ENCODE measurements around the gene LIPT2.

LIPT2 gene

GRCh38 chr11:74462009-74462408 is 31.5 kb downstream of the LIPT2 start:
- H2AFZ ChIP-seq (ENCODE audit: insufficient read depth, low read length, poor library complexity): peak overlapping the region; percentile 17
- H3K18ac ChIP-seq (ENCODE audit: low read length): no peak overlapping the region
- no peaks in the 10 kb centered on the region for H3K36me3 ChIP-seq (ENCODE audit: control insufficient read depth in 1 of 2, insufficient read depth in 2 of 2, low read length in 2 of 2)
- no CpG with 5 or more reads among the region's 2 CpGs for WGBS (ENCODE audit: extremely low coverage, insufficient coverage, insufficient read length)
- peak overlapping the region; percentile 36 for H3K27ac ChIP-seq (ENCODE audit: low read depth, low read length)
- H4K91ac ChIP-seq (ENCODE audit: low read depth, low read length): no peak overlapping the region
- peaks cover 12 to 14% of the 10 kb centered on the region in 2 experiments for H3K4me1 ChIP-seq (ENCODE audit: control insufficient read depth in 1 of 2, insufficient read depth in 2 of 2, low read length in 2 of 2)
- no peak overlapping the region for H3K14ac ChIP-seq (ENCODE audit: low read length)
- no peaks in the 10 kb centered on the region for H3K79me2 ChIP-seq (ENCODE audit: control insufficient read depth, insufficient read depth, low read length, poor library complexity)
- no peak overlapping the region for H3K23ac ChIP-seq (ENCODE audit: low read length)
- H3K79me1 ChIP-seq (ENCODE audit: low read length): peaks cover 1% of the 10 kb centered on the region
- no peaks in the 10 kb centered on the region for H3K9me3 ChIP-seq (ENCODE audit: insufficient read depth, low read depth, low read length)
- no peak overlapping the region for H4K12ac ChIP-seq (ENCODE audit: low read depth, low read length)
- peak; percentile 20 to 58 for DNase-seq
- H2BK5ac ChIP-seq (ENCODE audit: low read depth, low read length, poor library complexity): no peak overlapping the region
- H3K9ac ChIP-seq (ENCODE audit: low read length): no peak overlapping the region
- H3K27me3 ChIP-seq (ENCODE audit: insufficient read depth, low read length): no peaks in the 10 kb centered on the region
- H2BK120ac ChIP-seq (ENCODE audit: insufficient read depth, low read length, poor library complexity): no peak overlapping the region
- no peak overlapping the region for H3K4ac ChIP-seq (ENCODE audit: low read depth, low read length)
- H2BK12ac ChIP-seq (ENCODE audit: low read length): peak overlapping the region; percentile 22
- H3K4me3 ChIP-seq (ENCODE audit: low read depth, low read length): no peak overlapping the region
- H3K4me2 ChIP-seq (ENCODE audit: low read length): no peak overlapping the region
- H4K8ac ChIP-seq (ENCODE audit: low read depth, low read length): peak overlapping the region; percentile 33
- no peak overlapping the region for H2AK5ac ChIP-seq (ENCODE audit: low read length)

DNA sequence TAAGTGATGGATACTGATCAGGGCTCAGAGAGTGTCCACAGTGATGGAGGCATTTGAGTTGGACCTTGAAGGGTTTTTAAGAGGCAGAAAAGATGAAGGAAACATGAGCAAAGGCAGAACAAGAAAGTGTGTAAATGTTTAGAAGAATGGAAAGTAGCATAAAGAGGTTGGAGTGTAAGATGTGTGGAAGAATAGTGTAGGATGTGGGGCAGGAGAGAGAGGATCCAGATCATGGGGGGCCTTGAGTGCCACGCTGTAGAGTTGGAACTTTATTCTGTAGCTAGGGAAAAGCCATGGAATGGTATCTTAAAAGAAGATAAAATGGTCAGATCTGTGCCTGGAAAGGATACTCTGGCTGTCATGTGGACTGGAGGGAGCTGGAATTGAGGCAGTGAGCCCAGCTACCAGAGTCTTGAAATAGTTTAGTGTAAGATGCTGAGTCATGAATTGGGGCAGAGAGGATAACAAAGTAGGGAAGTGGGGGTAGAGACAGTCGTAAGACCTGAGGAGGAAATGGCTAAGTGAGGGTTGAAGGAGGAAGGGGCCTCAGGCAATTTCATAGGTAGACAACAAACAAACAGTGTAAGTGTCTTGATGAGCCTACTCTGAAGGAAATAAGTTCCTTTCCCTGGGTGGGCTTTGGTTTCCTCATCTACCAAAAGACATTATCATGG is 32.9 kb downstream of the LIPT2 start:
- Histone ChIP-seq H3K23ac (ENCODE audit: low read length) (no peak overlapping the region), H2AK5ac (ENCODE audit: low read length) (no peak overlapping the region), H3K4me1 (ENCODE audit: control insufficient read depth in 1 of 2, insufficient read depth in 2 of 2, low read length in 2 of 2) (peaks cover 9 to 12% of the 10 kb centered on the region in 2 experiments), H4K91ac (ENCODE audit: low read depth, low read length) (no peak overlapping the region), H3K4ac (ENCODE audit: low read depth, low read length) (no peak overlapping the region), H2BK5ac (ENCODE audit: low read depth, low read length, poor library complexity) (no peak overlapping the region), H3K79me1 (ENCODE audit: low read length) (no peaks in the 10 kb centered on the region), H2AFZ (ENCODE audit: insufficient read depth, low read length, poor library complexity) (no peak overlapping the region), H3K4me3 (ENCODE audit: low read depth, low read length) (no peak overlapping the region), H3K27ac (ENCODE audit: low read depth, low read length) (no peak overlapping the region), H2BK120ac (ENCODE audit: insufficient read depth, low read length, poor library complexity) (no peak overlapping the region), H3K14ac (ENCODE audit: low read length) (no peak overlapping the region), H3K9ac (ENCODE audit: low read length) (no peak overlapping the region), H3K4me2 (ENCODE audit: low read length) (no peak overlapping the region), H3K79me2 (ENCODE audit: control insufficient read depth, insufficient read depth, low read length, poor library complexity) (no peaks in the 10 kb centered on the region), H4K12ac (ENCODE audit: low read depth, low read length) (no peak overlapping the region), H3K27me3 (ENCODE audit: insufficient read depth, low read length) (no peaks in the 10 kb centered on the region), H2BK12ac (ENCODE audit: low read length) (no peak overlapping the region), H3K9me3 (ENCODE audit: insufficient read depth, low read depth, low read length) (no peaks in the 10 kb centered on the region), H3K18ac (ENCODE audit: low read length) (no peak overlapping the region), H3K36me3 (ENCODE audit: control insufficient read depth in 1 of 2, insufficient read depth in 2 of 2, low read length in 2 of 2) (no peaks in the 10 kb centered on the region), H4K8ac (ENCODE audit: low read depth, low read length) (no peak overlapping the region)
- no CpG with 5 or more reads among the region's 2 CpGs for WGBS (ENCODE audit: extremely low coverage, insufficient coverage, insufficient read length)
- peak in 1 of 2 donors; percentile 25 for DNase-seq

GRCh38 chr11:74460065-74460464 is 33.5 kb downstream of the LIPT2 start:
- Histone ChIP-seq H2BK120ac (ENCODE audit: insufficient read depth, low read length, poor library complexity) (no peak overlapping the region), H3K23ac (ENCODE audit: low read length) (no peak overlapping the region), H2BK5ac (ENCODE audit: low read depth, low read length, poor library complexity) (no peak overlapping the region), H3K79me1 (ENCODE audit: low read length) (no peaks in the 10 kb centered on the region), H3K27me3 (ENCODE audit: insufficient read depth, low read length) (no peaks in the 10 kb centered on the region), H2AFZ (ENCODE audit: insufficient read depth, low read length, poor library complexity) (no peak overlapping the region), H3K79me2 (ENCODE audit: control insufficient read depth, insufficient read depth, low read length, poor library complexity) (no peaks in the 10 kb centered on the region), H3K4ac (ENCODE audit: low read depth, low read length) (no peak overlapping the region), H3K14ac (ENCODE audit: low read length) (no peak overlapping the region), H3K4me2 (ENCODE audit: low read length) (no peak overlapping the region), H3K9ac (ENCODE audit: low read length) (no peak overlapping the region), H3K27ac (ENCODE audit: low read depth, low read length) (no peak overlapping the region), H4K8ac (ENCODE audit: low read depth, low read length) (no peak overlapping the region), H4K91ac (ENCODE audit: low read depth, low read length) (no peak overlapping the region), H2BK12ac (ENCODE audit: low read length) (no peak overlapping the region), H3K9me3 (ENCODE audit: insufficient read depth, low read depth, low read length) (no peaks in the 10 kb centered on the region), H2AK5ac (ENCODE audit: low read length) (no peak overlapping the region), H3K18ac (ENCODE audit: low read length) (no peak overlapping the region), H3K4me1 (ENCODE audit: control insufficient read depth in 1 of 2, insufficient read depth in 2 of 2, low read length in 2 of 2) (peaks cover 7 to 12% of the 10 kb centered on the region in 2 experiments), H4K12ac (ENCODE audit: low read depth, low read length) (no peak overlapping the region), H3K36me3 (ENCODE audit: control insufficient read depth in 1 of 2, insufficient read depth in 2 of 2, low read length in 2 of 2) (no peaks in the 10 kb centered on the region), H3K4me3 (ENCODE audit: low read depth, low read length) (no peak overlapping the region)
- DNase-seq: no peak
- WGBS (ENCODE audit: extremely low coverage, insufficient coverage, insufficient read length): no CpG with 5 or more reads among the region's 4 CpGs

GRCh38 chr11:74459584-74459983 is 33.9 kb downstream of the LIPT2 start:
- Histone ChIP-seq H3K23ac (ENCODE audit: low read length) (no peak overlapping the region), H3K4me1 (ENCODE audit: control insufficient read depth in 1 of 2, insufficient read depth in 2 of 2, low read length in 2 of 2) (peaks cover 7 to 12% of the 10 kb centered on the region in 2 experiments), H3K4ac (ENCODE audit: low read depth, low read length) (no peak overlapping the region), H2BK12ac (ENCODE audit: low read length) (no peak overlapping the region), H3K79me2 (ENCODE audit: control insufficient read depth, insufficient read depth, low read length, poor library complexity) (no peaks in the 10 kb centered on the region), H4K91ac (ENCODE audit: low read depth, low read length) (no peak overlapping the region), H3K36me3 (ENCODE audit: control insufficient read depth in 1 of 2, insufficient read depth in 2 of 2, low read length in 2 of 2) (no peaks in the 10 kb centered on the region), H3K79me1 (ENCODE audit: low read length) (no peaks in the 10 kb centered on the region), H2BK5ac (ENCODE audit: low read depth, low read length, poor library complexity) (no peak overlapping the region), H3K4me3 (ENCODE audit: low read depth, low read length) (no peak overlapping the region), H3K9me3 (ENCODE audit: insufficient read depth, low read depth, low read length) (no peaks in the 10 kb centered on the region), H2BK120ac (ENCODE audit: insufficient read depth, low read length, poor library complexity) (no peak overlapping the region), H3K14ac (ENCODE audit: low read length) (no peak overlapping the region), H2AK5ac (ENCODE audit: low read length) (no peak overlapping the region), H4K8ac (ENCODE audit: low read depth, low read length) (no peak overlapping the region), H3K27ac (ENCODE audit: low read depth, low read length) (no peak overlapping the region), H4K12ac (ENCODE audit: low read depth, low read length) (no peak overlapping the region), H3K18ac (ENCODE audit: low read length) (no peak overlapping the region), H3K27me3 (ENCODE audit: insufficient read depth, low read length) (no peaks in the 10 kb centered on the region), H3K4me2 (ENCODE audit: low read length) (no peak overlapping the region), H2AFZ (ENCODE audit: insufficient read depth, low read length, poor library complexity) (no peak overlapping the region), H3K9ac (ENCODE audit: low read length) (no peak overlapping the region)
- no peak for DNase-seq
- WGBS (ENCODE audit: extremely low coverage, insufficient coverage, insufficient read length): no CpG with 5 or more reads among the region's 1 CpG

All from trophoblast cell (in vitro differentiated cells and primary cell).